ENCODE measurements around the gene FGD6.

The FGD6 gene

GRCh38 chr12:95213119-95213518 lies 4.1 kb downstream of the FGD6 start:
- no peak for TF ChIP-seq CTCF (IDR thresholded peaks at IDR 0.05; ENCODE audit: low read depth, low read length)
- H3K4me3 ChIP-seq (ENCODE audit: low read depth, low read length) = no peak overlapping the region

- TF ChIP-seq CTCF (IDR thresholded peaks at IDR 0.05; ENCODE audit: low read depth, low read length) = no peak
- no peak overlapping the region for H3K4me3 ChIP-seq (ENCODE audit: low read depth, low read length)
Observed at GRCh38 chr12:95212586-95212985, 4.7 kb downstream of the FGD6 start.

- TF ChIP-seq CTCF (IDR thresholded peaks at IDR 0.05; ENCODE audit: low read depth, low read length) = no peak
- H3K4me3 ChIP-seq (ENCODE audit: low read depth, low read length) = no peak overlapping the region
Observed at GRCh38 chr12:95208678-95209077, 8.6 kb downstream of the FGD6 start.

- no peak overlapping the region for H3K4me3 ChIP-seq (ENCODE audit: low read depth, low read length)
- TF ChIP-seq CTCF (IDR thresholded peaks at IDR 0.05; ENCODE audit: low read depth, low read length) = no peak
Observed at GRCh38 chr12:95207407-95207806, 9.9 kb downstream of the FGD6 start.

GRCh38 chr12:95206916-95207315 lies 10.4 kb downstream of the FGD6 start:
- no peak overlapping the region for H3K4me3 ChIP-seq (ENCODE audit: low read depth, low read length)
- no peak for TF ChIP-seq CTCF (IDR thresholded peaks at IDR 0.05; ENCODE audit: low read depth, low read length)

- H3K4me3 ChIP-seq (ENCODE audit: low read depth, low read length) = no peak overlapping the region
- no peak for TF ChIP-seq CTCF (IDR thresholded peaks at IDR 0.05; ENCODE audit: low read depth, low read length)
Observed at GRCh38 chr12:95205685-95206084, 11.6 kb downstream of the FGD6 start.

- no peak overlapping the region for H3K4me3 ChIP-seq (ENCODE audit: low read depth, low read length)
- TF ChIP-seq CTCF (IDR thresholded peaks at IDR 0.05; ENCODE audit: low read depth, low read length) = no peak
Observed at GRCh38 chr12:95205016-95205624, 12.1 kb downstream of the FGD6 start.

Measured in WI38 (cell line).